Liver (tissue), 9 donors: ENCODE measurements around the gene BORCS5. TPM values are rescaled to one million over a fixed set of nuclear protein-coding genes. Genes with fewer than 3 reads are reported as not detected.
A peak's percentile ranks its signal among the peaks of the same experiment; 100 is the strongest.
"Not testable (repeated sequence)": the region's sequence is repeated elsewhere in the genome, so short reads cannot be mapped to it uniquely, and the experiment has no call there.

Experiments used
- DNase-seq: peaks from one replicate; pipeline ENCODE4 v3.0.0-alpha.2; 2017; ENCODE audit warnings: low spot score
- H3K27ac ChIP-seq, 2 donors: one replicate each; pipeline ENCODE4 v1.7.0; 2013; ENCODE audit warnings: inconsistent platforms in 2 of 2, low read length in 2 of 2, control low read depth in 1 of 2, low read depth in 1 of 2, mild to moderate bottlenecking in 1 of 2
- H3K27me3 ChIP-seq, 4 donors: one replicate each; pipeline versions ENCODE4 v1.6.1 to v1.7.0; 2013; ENCODE audit warnings: low read length in 3 of 4, inconsistent platforms in 1 of 4, mild to moderate bottlenecking in 1 of 4, moderate library complexity in 1 of 4; ENCODE audit not compliant: control insufficient read depth in 4 of 4, insufficient read depth in 4 of 4
- H3K36me3 ChIP-seq, 4 donors: one replicate each; pipeline versions ENCODE4 v1.6.1 to v1.7.0; 2013; ENCODE audit warnings: low read length in 3 of 4, mild to moderate bottlenecking in 3 of 4, low read depth in 1 of 4, moderate library complexity in 1 of 4; ENCODE audit not compliant: control insufficient read depth in 4 of 4, insufficient read depth in 3 of 4
- H3K4me1 ChIP-seq, 4 donors: one replicate each; pipeline versions ENCODE4 v1.6.1 to v1.7.0; 2013; ENCODE audit warnings: low read length in 3 of 4, mild to moderate bottlenecking in 3 of 4, moderate library complexity in 1 of 4; ENCODE audit not compliant: control insufficient read depth in 4 of 4, insufficient read depth in 4 of 4
- H3K4me3 ChIP-seq, 3 donors: one replicate each; pipeline versions ENCODE4 v1.6.1 to v1.7.0; 2013; ENCODE audit warnings: low read length in 3 of 3, control low read depth in 1 of 3, low read depth in 1 of 3, mild to moderate bottlenecking in 1 of 3
- H3K9ac ChIP-seq, 2 donors: one replicate each; pipeline ENCODE4 v1.7.0; 2013; ENCODE audit warnings: low read length in 2 of 2, mild to moderate bottlenecking in 2 of 2, moderate library complexity in 2 of 2, control low read depth in 1 of 2, low read depth in 1 of 2
- H3K9me3 ChIP-seq, 4 donors: one replicate each; pipeline versions ENCODE4 v1.6.1 to v1.7.0; 2013; ENCODE audit warnings: low read length in 3 of 4; ENCODE audit not compliant: control insufficient read depth in 4 of 4
- CTCF ChIP-seq: fragments of 150-350 bp; IDR thresholded peaks from 2 replicates; pipeline ENCODE4 v1.5.1; 2017; ENCODE audit warnings: improper control_type of control experiment, low read depth, low read length; ENCODE audit not compliant: missing input control
- EGR1 ChIP-seq, 2 donors: IDR thresholded peaks; 2 replicates each; pipeline ENCODE4 v1.6.1; 2016 to 2018; ENCODE audit warnings: antibody characterized with exemption in 2 of 2, low read depth in 2 of 2
- FOXA2 ChIP-seq: IDR thresholded peaks from 2 replicates; pipeline ENCODE4 v1.6.1; 2016; ENCODE audit warnings: antibody characterized with exemption
- GABPA ChIP-seq, 2 donors: IDR thresholded peaks in 1 of 2; conservative IDR thresholded peaks in 1 of 2; 2 replicates each; pipeline ENCODE4 v1.6.1; 2016; ENCODE audit warnings: antibody characterized with exemption in 2 of 2, mild to moderate bottlenecking in 1 of 2, moderate library complexity in 1 of 2
- HNF4A ChIP-seq, 2 donors: conservative IDR thresholded peaks; 2 replicates each; pipeline ENCODE4 v1.6.1; 2016; ENCODE audit warnings: antibody characterized with exemption in 2 of 2, mild to moderate bottlenecking in 2 of 2
- HNF4G ChIP-seq: IDR thresholded peaks from 2 replicates; pipeline ENCODE4 v1.6.1; 2016; ENCODE audit warnings: antibody characterized with exemption
- JUND ChIP-seq, 2 donors: IDR thresholded peaks; 2 replicates each; pipeline ENCODE4 v1.6.1; 2016; ENCODE audit warnings: antibody characterized with exemption in 2 of 2
- MAX ChIP-seq: IDR thresholded peaks from 2 replicates; pipeline ENCODE4 v1.6.1; 2016; ENCODE audit warnings: antibody characterized with exemption
- NR2F2 ChIP-seq: IDR thresholded peaks from 2 replicates; pipeline ENCODE4 v1.6.1; 2016; ENCODE audit warnings: antibody characterized with exemption
- RAD21 ChIP-seq, 2 donors: IDR thresholded peaks; 2 replicates each; pipeline ENCODE4 v1.6.1; 2016; ENCODE audit warnings: antibody characterized with exemption in 2 of 2, mild to moderate bottlenecking in 2 of 2
- REST ChIP-seq: IDR thresholded peaks from 2 replicates; pipeline ENCODE4 v1.6.1; 2016; ENCODE audit warnings: antibody characterized with exemption, mild to moderate bottlenecking
- RXRA ChIP-seq, 2 donors: IDR thresholded peaks; 2 replicates each; pipeline ENCODE4 v1.6.1; 2017 to 2018; ENCODE audit warnings: antibody characterized with exemption in 2 of 2, mild to moderate bottlenecking in 1 of 2
- SP1 ChIP-seq: IDR thresholded peaks from 2 replicates; pipeline ENCODE4 v1.6.1; 2018; ENCODE audit warnings: antibody characterized with exemption, mild to moderate bottlenecking
- TAF1 ChIP-seq: conservative IDR thresholded peaks from 2 replicates; pipeline ENCODE4 v1.6.1; 2016; ENCODE audit warnings: antibody characterized with exemption, mild to moderate bottlenecking
- YY1 ChIP-seq: IDR thresholded peaks from 2 replicates; pipeline ENCODE4 v1.6.1; 2016; ENCODE audit warnings: antibody characterized with exemption, mild to moderate bottlenecking
- WGBS: extraction: QIAGEN DNeasy Blood & Tissue Kit; methylation state at CpG from one replicate; pipeline ENCODE4 v1.1.7; 2013; 5-methylcytosine and 5-hydroxymethylcytosine counted together
- polyA plus RNA-seq, 2 donors: library from polyadenylated mRNA; stranded (reverse) in 1 of 2; unstranded in 1 of 2; fragments of 200-250 nt in 1 of 2; fragments of >200 nt in 1 of 2; fragmentation: Nextera tagmentation in 1 of 2; extraction: Ambion mirVana in 1 of 2; gene quantifications; one replicate each; pipeline versions ENCODE4 v1.2.1 to v1.2.3, GENCODE V29; 2013 to 2015
- total RNA-seq, 2 donors: library from RNA; depleted of rRNA; stranded (reverse); fragments of >200 nt; gene quantifications; one replicate each; pipeline ENCODE4 v1.2.3, GENCODE V29; 2014
- TF ChIP-seq, protein P1 (sequence below): IDR thresholded peaks from 2 replicates; pipeline ENCODE4 v1.6.1; 2016; ENCODE audit warnings: antibody characterized with exemption
- TF ChIP-seq, protein P2 (sequence below): IDR thresholded peaks from 2 replicates; pipeline ENCODE4 v1.6.1; 2016; ENCODE audit warnings: antibody characterized with exemption
- donor health status: healthy.
- donor health status: healthy.
- donor health status: healthy.
- donor health status: healthy.
- donor health status: healthy.

The BORCS5 gene
- total and polyA plus RNA-seq, 4 donors = 4.5 to 11.4 (median 8.1) TPM

GRCh38 chr12:12499909-12500604 lies 143.2 kb downstream of the BORCS5 start (continued):
- TF ChIP-seq, protein P1, sequence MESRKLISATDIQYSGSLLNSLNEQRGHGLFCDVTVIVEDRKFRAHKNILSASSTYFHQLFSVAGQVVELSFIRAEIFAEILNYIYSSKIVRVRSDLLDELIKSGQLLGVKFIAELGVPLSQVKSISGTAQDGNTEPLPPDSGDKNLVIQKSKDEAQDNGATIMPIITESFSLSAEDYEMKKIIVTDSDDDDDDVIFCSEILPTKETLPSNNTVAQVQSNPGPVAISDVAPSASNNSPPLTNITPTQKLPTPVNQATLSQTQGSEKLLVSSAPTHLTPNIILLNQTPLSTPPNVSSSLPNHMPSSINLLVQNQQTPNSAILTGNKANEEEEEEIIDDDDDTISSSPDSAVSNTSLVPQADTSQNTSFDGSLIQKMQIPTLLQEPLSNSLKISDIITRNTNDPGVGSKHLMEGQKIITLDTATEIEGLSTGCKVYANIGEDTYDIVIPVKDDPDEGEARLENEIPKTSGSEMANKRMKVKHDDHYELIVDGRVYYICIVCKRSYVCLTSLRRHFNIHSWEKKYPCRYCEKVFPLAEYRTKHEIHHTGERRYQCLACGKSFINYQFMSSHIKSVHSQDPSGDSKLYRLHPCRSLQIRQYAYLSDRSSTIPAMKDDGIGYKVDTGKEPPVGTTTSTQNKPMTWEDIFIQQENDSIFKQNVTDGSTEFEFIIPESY = peak; percentile 20
- TF ChIP-seq HNF4G (no peak), EGR1 (IDR thresholded peaks at IDR 0.05; ENCODE audit: low read depth in 2 of 2) (no peak), TAF1 (no peak), FOXA2 (no peak), CTCF (no peak), HNF4A (conservative IDR thresholded peaks at IDR 0.05) (peak; percentile 6 to 56)

- WGBS = 82% methylated on average over 3 of the region's 3 CpGs
- TF ChIP-seq, protein P2, sequence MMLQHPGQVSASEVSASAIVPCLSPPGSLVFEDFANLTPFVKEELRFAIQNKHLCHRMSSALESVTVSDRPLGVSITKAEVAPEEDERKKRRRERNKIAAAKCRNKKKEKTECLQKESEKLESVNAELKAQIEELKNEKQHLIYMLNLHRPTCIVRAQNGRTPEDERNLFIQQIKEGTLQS = no peak
- TF ChIP-seq HNF4G = no peak
- TF ChIP-seq RAD21 (IDR thresholded peaks at IDR 0.05) = no peak
- no peak for TF ChIP-seq MAX
- no peak for TF ChIP-seq SP1
- no peak for TF ChIP-seq NR2F2
- no peak for TF ChIP-seq RXRA (IDR thresholded peaks at IDR 0.05)
- TF ChIP-seq YY1 = no peak
- TF ChIP-seq JUND (IDR thresholded peaks at IDR 0.05) = no peak
- no peak for TF ChIP-seq FOXA2
- no peak for TF ChIP-seq CTCF
- no peak for TF ChIP-seq REST
- TF ChIP-seq GABPA (IDR thresholded peaks at IDR 0.05 in 1 of 2, conservative IDR thresholded peaks at IDR 0.05 in 1 of 2) = no peak
Measured at GRCh38 chr12:12501121-12501520, 144.2 kb downstream of the BORCS5 start.

DNA sequence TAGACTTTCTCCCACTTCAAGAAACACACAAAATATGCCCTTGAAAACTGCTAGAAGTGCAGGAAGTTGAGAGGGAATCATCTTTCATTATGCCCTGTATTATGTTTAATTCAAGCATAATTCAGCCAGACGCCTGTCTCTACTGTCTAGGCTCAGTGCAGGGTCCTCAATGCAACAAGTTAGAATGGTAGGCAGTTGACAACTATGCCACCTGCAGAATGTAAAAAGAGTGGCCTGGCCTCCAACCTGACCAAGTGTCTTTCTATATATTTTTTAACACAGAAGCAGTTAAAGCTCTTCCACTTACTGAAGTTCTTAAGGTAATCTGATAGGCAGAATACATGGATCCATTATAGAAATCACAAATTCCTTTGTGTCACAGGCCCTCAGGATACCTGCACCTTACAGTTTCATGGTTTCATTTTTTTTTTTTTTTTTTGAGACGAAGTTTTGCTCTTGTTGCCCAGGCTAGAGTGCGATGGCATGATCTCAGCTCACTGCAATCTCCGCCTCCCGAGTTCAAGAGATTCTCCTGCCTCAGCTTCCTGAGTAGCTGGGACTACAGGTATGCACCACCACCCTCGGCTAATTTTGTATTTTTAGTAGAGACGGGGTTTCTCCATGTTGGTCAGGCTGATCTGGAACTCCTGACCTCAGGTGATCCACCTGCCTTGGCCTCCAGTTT lies 145.4 kb downstream of the BORCS5 start:
- H3K27me3 ChIP-seq, H3K4me3 ChIP-seq, DNase-seq, H3K9me3 ChIP-seq, H3K36me3 ChIP-seq, H3K9ac ChIP-seq: not testable (repeated sequence)
- Histone ChIP-seq H3K4me1 (peaks cover 7 to 18% (median 12%) of the 10 kb centered on the region in 4 donors), H3K27ac (peak overlapping the region in 1 of 2 donors; percentile 35)
- WGBS = 93% methylated on average over 7 of the region's 7 CpGs

More at GRCh38 chr12:12501121-12501520, 144.2 kb downstream of the BORCS5 start:
- H3K4me3 ChIP-seq = no peak overlapping the region
- H3K4me1 ChIP-seq = peaks cover 0 to 11% (median 9%) of the 10 kb centered on the region in 4 donors
- H3K9ac ChIP-seq = no peak overlapping the region
- DNase-seq = no peak
- H3K9me3 ChIP-seq = no peaks in the 10 kb centered on the region
- H3K27ac ChIP-seq = no peak overlapping the region
- no peaks in the 10 kb centered on the region for H3K27me3 ChIP-seq
- peaks cover 0 to 6% (median 4%) of the 10 kb centered on the region in 4 donors for H3K36me3 ChIP-seq
